Myocyte (in vitro differentiated cells): ENCODE results near the gene TIAM2. TPM values are rescaled to one million over a fixed set of nuclear protein-coding genes. Genes with fewer than 3 reads are reported as not detected.
"Not testable (repeated sequence)": the region's sequence is repeated elsewhere in the genome, so short reads cannot be mapped to it uniquely, and the experiment has no call there.

Experiments
- DNase-seq: peaks from one replicate; pipeline ENCODE4 v3.0.0-alpha.2; 2012; ENCODE audit warnings: low read depth
- total RNA-seq: library from RNA; depleted of rRNA; stranded (reverse); fragments of >200 nt; gene quantifications from 2 replicates; pipeline ENCODE4 v1.2.3, GENCODE V29; 2014

TIAM2 gene
- total RNA-seq, 1 donor from 2014 or later: 29.4 TPM

DNA sequence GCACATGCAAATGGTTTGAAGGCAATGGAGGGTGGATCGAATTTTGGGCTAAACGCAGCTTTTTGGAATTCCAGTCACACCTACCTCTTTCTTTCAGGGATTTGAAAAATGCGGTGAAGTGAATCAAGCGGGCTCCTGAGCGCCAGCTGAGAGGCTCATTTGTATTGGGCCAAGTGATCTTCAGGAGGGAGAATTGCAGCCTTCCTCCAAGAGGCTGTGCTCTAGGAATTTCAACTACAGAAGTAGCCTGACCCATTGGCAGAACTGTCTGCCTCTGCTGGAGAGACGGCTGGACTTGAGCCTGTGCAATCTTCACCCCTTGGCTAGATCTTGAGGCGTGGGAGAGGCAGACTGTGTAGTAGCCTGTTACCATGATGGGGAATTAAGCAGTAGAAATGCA is 5.7 kb upstream of the TIAM2 start:
- DNase-seq: no peak

- DNase-seq: no peak
Measured at GRCh38 chr6:154991207-154991606, 3.9 kb upstream of the TIAM2 start.

GRCh38 chr6:154993026-154993425 is 2.1 kb upstream of the TIAM2 start:
- DNase-seq: no peak

GRCh38 chr6:154993710-154994109 is 1.4 kb upstream of the TIAM2 start:
- no peak for DNase-seq

DNA sequence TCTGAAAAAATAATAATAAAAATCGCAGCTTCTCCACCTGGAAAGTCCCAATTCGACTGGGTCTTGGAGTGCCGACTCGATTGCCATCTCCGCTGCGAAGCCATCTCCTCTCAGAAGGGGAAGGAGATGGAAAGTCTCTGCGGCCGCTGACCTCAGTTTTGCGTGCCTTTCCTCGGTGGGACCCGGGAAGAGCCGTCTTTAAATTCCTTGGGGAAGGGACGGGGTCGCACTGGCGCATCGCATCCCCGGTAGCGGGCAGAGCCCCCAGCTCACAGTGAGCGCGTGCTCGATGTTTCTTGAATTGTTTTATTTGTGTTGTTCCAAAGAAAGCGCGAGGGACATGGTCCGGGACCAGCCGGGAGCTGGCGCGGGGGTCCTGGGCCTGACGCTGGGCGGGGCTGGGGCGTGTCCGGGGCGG is 270 bp upstream of the TIAM2 start:
- DNase-seq: no peak

GRCh38 chr6:154996016-154996590 is 988 bp downstream of the TIAM2 start:
- peak; percentile 22 for DNase-seq

DNA sequence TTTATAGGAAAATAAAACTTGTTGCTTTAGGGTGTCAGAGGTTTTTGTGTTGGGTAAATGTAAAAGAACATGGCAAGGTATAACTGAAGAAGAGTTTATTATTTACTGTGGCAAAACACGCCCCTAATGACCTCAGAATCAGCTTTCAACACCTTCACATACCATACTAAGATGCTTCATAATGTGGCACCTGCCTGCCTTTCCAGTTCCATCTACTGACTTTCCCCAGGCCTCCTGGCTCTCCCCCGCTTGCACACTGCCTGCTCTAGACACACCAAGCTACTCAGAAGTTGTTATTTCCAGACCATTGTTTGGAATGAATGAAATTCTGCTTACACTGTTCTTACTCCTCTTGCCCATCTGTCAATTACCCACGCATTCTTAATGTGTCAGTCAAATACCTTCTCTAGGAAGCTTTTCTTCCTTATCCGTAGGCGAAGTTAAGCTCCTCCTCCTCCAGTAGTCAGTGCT is 1.8 kb downstream of the TIAM2 start:
- no peak for DNase-seq

GRCh38 chr6:154998855-154999254 is 3.7 kb downstream of the TIAM2 start:
- no peak for DNase-seq

DNA sequence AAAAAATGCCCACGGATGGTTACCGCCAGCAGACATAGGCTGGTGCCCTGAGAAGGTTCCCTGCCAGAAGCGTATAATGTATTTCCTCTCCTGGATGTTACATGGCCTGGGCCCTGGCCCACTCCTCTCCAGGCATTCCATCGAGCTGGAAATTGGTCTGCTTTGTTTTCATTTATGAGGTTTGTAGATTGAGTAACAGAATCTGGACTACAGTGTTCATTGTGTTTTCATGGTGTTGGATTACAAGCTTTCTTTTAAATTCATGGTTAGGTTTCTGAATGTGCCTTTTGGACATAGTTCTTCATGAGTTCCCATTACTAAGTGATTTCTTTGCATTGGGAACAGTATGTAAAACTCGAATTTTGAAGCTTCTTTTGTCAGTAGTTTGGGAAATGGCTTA is 6.4 kb downstream of the TIAM2 start:
- no peak for DNase-seq

GRCh38 chr6:155001934-155002333 is 6.8 kb downstream of the TIAM2 start:
- DNase-seq: no peak

DNA sequence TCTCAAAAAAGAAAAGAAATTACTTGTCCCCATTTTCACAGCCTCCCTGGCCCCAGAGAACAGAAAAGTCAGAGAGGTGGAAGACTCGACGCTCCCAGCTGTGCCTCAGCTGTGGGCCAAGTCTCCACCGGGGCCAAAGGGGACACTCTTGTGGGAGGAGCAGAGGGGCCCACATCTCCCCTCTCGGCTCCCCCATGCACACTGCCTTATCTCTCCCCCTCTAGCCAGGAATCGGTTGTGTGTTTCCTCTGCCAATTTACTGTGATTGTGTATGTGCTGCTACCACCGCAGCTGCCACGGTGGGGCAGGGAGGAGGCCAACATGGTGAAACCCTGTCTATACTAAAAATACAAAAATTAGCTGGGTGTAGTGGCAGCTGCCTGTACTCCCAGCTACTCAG is 8.4 kb downstream of the TIAM2 start:
- no peak for DNase-seq

DNA sequence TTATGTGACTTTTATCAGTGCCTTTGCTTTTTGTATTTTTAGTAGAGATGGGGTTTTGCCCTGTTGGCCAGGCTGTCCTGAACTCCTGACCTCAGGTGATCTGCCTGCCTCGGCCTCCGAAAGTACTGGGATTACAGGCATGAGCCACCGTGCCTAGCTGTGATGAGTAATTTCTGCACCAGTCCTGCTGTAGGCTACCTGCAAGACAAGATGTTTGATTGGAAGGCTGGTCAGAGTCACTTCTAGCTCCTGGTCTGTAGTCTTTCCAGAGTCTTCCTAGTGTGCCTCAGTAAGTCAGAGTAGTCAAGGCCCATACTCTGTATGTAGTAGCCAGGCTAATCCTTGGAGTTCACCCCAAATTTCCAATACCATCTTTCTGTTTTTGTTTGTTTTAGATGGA is 8.9 kb downstream of the TIAM2 start:
- no peak for DNase-seq

DNA sequence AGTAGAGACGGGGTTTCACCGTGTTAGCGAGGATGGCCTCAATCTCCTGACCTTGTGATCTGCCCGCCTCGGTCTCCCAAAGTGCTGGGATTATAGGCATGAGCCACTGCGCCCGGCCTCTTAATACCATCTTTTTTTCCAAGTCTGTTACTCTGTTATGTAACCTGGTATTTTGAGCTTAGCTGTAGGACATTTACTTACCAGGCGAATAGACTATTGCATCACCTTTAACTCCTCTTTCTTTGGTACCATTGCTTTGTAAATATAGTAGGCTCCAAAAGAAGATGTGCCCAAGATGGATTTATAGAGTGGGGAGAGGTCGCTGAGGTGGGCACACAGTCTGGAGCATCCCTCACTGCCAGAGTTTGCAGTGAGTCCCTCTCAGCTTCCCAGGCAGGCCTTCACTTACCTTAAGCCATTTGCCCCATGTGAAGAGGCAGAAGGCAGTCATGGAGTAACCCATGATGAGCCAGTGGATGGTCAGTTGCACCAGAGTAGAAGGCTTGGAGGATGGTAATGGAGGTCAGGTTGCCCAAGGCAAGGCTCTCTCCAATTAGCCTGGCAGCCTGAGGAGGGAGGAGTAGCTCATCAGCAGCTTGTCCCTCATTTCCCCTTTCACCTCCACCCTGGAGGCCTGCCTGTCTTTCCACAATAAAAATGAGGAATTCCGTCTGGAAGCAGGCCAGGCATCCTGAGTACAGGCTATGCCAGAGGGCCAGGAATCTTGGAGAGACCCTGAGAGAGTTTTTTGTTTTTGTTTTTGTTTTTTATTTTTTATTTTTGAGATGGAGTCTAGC is 9.7 kb downstream of the TIAM2 start:
- DNase-seq: no peak

GRCh38 chr6:155008625-155009024 is 13.5 kb downstream of the TIAM2 start:
- no peak for DNase-seq

- DNase-seq: no peak
Measured at GRCh38 chr6:155010940-155011339, 15.8 kb downstream of the TIAM2 start.

DNA sequence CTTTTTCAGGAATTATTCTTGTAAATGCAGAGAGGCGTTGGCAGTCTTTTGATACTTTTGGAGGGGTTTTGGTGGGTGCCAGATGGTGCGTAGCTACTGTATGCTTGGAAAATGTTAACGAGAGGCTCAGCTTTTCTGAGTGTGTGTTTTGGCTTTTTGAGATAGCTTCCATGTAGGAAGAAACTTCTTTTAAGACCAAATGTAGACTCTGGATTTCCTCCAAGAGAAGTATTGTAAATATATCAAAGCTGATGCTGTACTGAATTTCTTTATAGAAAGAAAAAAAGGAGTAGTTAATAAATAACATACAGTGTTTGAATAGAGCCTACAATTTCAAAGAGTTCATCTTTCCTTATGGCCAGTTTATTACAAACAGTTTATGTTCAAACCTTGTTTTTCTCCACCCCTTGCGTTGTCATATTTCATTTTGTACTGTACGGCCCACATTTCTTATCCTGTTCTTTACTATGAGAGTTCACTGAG is 16.7 kb downstream of the TIAM2 start:
- no peak for DNase-seq

- DNase-seq: no peak
Measured at GRCh38 chr6:155013457-155013876, 18.4 kb downstream of the TIAM2 start.

DNA sequence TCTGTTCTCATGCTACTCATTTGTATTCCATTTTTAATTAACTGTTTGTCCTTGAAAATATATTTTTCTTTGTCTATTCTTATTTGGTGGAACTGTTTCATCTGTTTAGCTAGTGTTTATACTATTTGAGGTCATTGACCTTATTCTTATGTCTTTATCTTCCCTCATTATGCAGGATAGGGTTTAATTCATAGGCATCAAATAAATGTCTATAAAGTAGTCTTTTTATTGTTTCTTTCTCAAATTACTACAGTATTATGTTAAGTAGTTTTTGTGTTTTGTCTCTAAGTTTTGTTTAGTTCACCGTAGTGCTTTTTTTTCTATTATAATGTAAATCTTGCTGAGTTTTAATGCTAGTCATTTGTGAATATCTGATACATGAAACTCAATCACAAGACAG is 19.0 kb downstream of the TIAM2 start:
- DNase-seq: no peak

GRCh38 chr6:155014670-155015300 is 19.7 kb downstream of the TIAM2 start:
- no peak for DNase-seq

- not testable (repeated sequence) for DNase-seq
Measured at GRCh38 chr6:155018415-155018814, 23.3 kb downstream of the TIAM2 start.

DNA sequence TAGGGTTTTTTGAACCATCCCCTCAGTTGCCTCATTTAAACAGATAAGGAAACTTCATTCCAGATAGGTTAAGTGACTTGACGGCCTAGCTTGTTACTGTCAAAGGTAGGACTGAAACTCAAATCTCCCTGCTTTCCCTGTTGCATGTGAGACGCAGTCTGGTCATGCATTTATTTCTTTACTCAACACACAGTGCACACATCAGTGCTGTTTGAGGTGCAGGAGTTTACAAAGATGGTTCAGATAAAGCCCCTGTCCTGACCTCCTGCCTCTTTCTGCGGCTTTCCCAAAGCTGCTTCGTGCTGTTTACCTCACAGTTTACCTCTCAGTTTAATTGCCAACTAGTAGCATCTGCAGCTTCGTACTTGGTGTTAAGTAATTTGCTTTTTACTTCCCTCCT is 26.6 kb downstream of the TIAM2 start:
- DNase-seq: no peak

- DNase-seq: no peak
Measured at GRCh38 chr6:155022721-155023120, 27.6 kb downstream of the TIAM2 start.
